Panc1 (cell line): ENCODE measurements around the gene WDR77. TPM values are rescaled to one million over a fixed set of nuclear protein-coding genes. Genes with fewer than 3 reads are reported as not detected.
A peak's percentile ranks its signal among the peaks of the same experiment; 100 is the strongest.

Source experiments
- ATAC-seq: fragments of 200-7000 bp; cut with Tn5 transposase; 2 replicates; pipeline ENCODE4 v1.9.1; 2020; ENCODE audit warnings: mild to moderate bottlenecking, moderate library complexity
- BruUV-seq: library from RNA; stranded (reverse); fragments of 400-500 nt; replicated peaks from 2 replicates; lab custom pipeline; 2021; lab: Mats Ljungman, UMichigan
- CTCF ChIA-PET: fragments of 300-600 bp; sonication (Branson Sonifier 250); formaldehyde crosslinking; loops from one replicate; lab custom pipeline; 2022; ENCODE audit warnings: antibody characterized with exemption; lab: Charles Lee
- POLR2A ChIA-PET: fragments of 300-600 bp; sonication (Branson Sonifier 250); formaldehyde crosslinking; loops from one replicate; lab custom pipeline; 2022; ENCODE audit warnings: antibody characterized with exemption; lab: Charles Lee
- DNase-seq: peaks from one replicate; pipeline ENCODE4 v3.0.0-alpha.2; 2010; ENCODE audit warnings: low read depth, low spot score
- H3K27ac ChIP-seq: 2 replicates; pipeline ENCODE4 v1.5.1; 2011; ENCODE audit warnings: mild to moderate bottlenecking, low read length, inconsistent platforms
- H3K27me3 ChIP-seq: fragments of 200-500 bp; sonication (Bioruptor generic); 2 replicates; pipeline ENCODE4 v1.6.0; 2014; ENCODE audit warnings: low read length, inconsistent platforms; ENCODE audit not compliant: control insufficient read depth, insufficient read depth
- H3K36me3 ChIP-seq: fragments of 200-500 bp; sonication (Bioruptor generic); 2 replicates; pipeline ENCODE4 v1.5.1; 2014; ENCODE audit warnings: inconsistent platforms, mild to moderate bottlenecking, low read length, moderate library complexity; ENCODE audit not compliant: control insufficient read depth, insufficient read depth
- H3K4me1 ChIP-seq: 2 replicates; pipeline ENCODE4 v1.5.1; 2011; ENCODE audit warnings: inconsistent platforms, mild to moderate bottlenecking, low read length, moderate library complexity; ENCODE audit not compliant: control insufficient read depth, insufficient read depth
- H3K4me3 ChIP-seq, 2 experiments: 2 replicates each; pipeline ENCODE4 v1.5.1; 2011 to 2012; ENCODE audit warnings: low read depth in 2 of 2, low read length in 2 of 2, mild to moderate bottlenecking in 2 of 2, inconsistent platforms in 1 of 2, moderate library complexity in 1 of 2
- H3K9me3 ChIP-seq: fragments of 200-500 bp; sonication (Bioruptor generic); 2 replicates; pipeline ENCODE4 v1.5.1; 2014; ENCODE audit warnings: low read depth, mild to moderate bottlenecking, inconsistent platforms, low read length, moderate library complexity; ENCODE audit not compliant: control insufficient read depth, insufficient read depth
- CTCF ChIP-seq: fragments of 450-650 bp; IDR thresholded peaks from 2 replicates; pipeline ENCODE4 v1.5.1; 2017; ENCODE audit warnings: mild to moderate bottlenecking
- POLR2AphosphoS5 ChIP-seq: IDR thresholded peaks from 2 replicates; pipeline ENCODE4 v1.6.1; 2012; ENCODE audit warnings: mild to moderate bottlenecking, low read depth, low read length, moderate library complexity
- REST ChIP-seq, 2 experiments: IDR thresholded peaks; 2 replicates each; pipeline ENCODE4 v1.6.1; 2011 to 2012; ENCODE audit warnings: low read depth in 2 of 2, control low read depth in 1 of 2, low read length in 1 of 2, mild to moderate bottlenecking in 1 of 2, moderate library complexity in 1 of 2; ENCODE audit not compliant: insufficient read depth in 1 of 2
- SIN3A ChIP-seq: IDR thresholded peaks from 2 replicates; pipeline ENCODE4 v1.6.1; 2012; ENCODE audit warnings: low read depth, mild to moderate bottlenecking, low read length, moderate library complexity, borderline replicate concordance; ENCODE audit not compliant: insufficient read depth
- TCF7L2 ChIP-seq: IDR thresholded peaks from 2 replicates; pipeline ENCODE4 v1.6.1; 2011; ENCODE audit warnings: mild to moderate bottlenecking, low read depth, low read length, inconsistent platforms
- in situ Hi-C: cut with HindIII; loops from 2 replicates; pipeline ENCODE4 v1.10.0; 2016; ENCODE audit warnings: low sequenced_read_pairs, low pct_unique_long_range_greater_than_20kb
- intact Hi-C: fragments of 100-400 bp; cut with micrococcal nuclease; formaldehyde crosslinking; loops from one replicate; pipeline ENCODE4 v1.10.0; 2022; ENCODE audit not compliant: unreplicated experiment
- total RNA-seq: library from RNA; stranded (reverse); gene quantifications from one replicate; pipeline ENCODE4 v1.2.1, GENCODE V29; 2021; ENCODE audit not compliant: unreplicated experiment

The WDR77 gene
- total RNA-seq, 1 experiment from 2014 or later: 49.9 TPM

DNA sequence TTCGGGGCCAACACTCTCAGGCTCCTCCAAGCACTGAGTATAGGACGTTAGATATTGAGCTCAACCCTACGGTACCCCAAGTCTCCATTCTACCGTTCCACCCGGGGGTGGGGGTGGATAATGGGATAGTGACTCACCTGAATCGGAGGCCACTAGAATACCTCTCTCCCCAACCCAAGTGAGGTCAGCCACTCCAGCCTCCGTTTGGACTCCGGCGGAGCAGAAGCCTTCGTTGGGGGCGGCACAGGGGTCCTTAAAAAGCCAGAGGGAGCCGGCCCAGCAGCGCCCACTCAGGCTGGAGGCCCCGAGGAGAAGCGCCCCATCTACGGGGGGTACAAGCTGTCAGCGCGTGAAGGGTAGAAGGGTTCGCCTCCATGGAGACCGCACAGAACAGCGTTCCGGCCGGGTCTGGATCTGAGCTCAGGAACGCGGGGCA lies 556 bp downstream of the WDR77 start:
- Histone ChIP-seq H3K27me3 (no peaks in the 10 kb centered on the region), H3K27ac (peak overlapping the region; percentile 94), H3K36me3 (peaks cover 34% of the 10 kb centered on the region), H3K4me3 (peak overlapping the region; percentile 94 to 97), H3K9me3 (no peaks in the 10 kb centered on the region), H3K4me1 (peaks cover 22% of the 10 kb centered on the region)
- no peak for TF ChIP-seq CTCF
- TF ChIP-seq REST (IDR thresholded peaks at IDR 0.05; ENCODE audit: insufficient read depth in 1 of 2, low read depth in 2 of 2, low read length in 1 of 2): no peak
- no peak for TF ChIP-seq SIN3A
- TF ChIP-seq POLR2AphosphoS5: no peak
- no peak for TF ChIP-seq TCF7L2
- POLR2A ChIA-PET: interaction anchor here (0.6 kb wide), 1 partner anchor 303 kb away, joined by 13 read pairs; no protein-coding TSS in a partner anchor
- DNase-seq (no peak), ATAC-seq (peak; percentile 11; the same call in 1 of the 2 replicates)
- no TSS peak for BruUV-seq
- CTCF ChIA-PET: no interaction called here
- in situ Hi-C loops: no loop called here
- intact Hi-C loops: no loop called here

- CTCF ChIA-PET: no interaction called here
- DNase-seq (no peak), ATAC-seq (no peak)
- in situ Hi-C loops (no loop called here), intact Hi-C loops (no loop called here)
- H3K9me3 ChIP-seq: no peaks in the 10 kb centered on the region
- peak overlapping the region; percentile 94 to 97 for H3K4me3 ChIP-seq
- POLR2A ChIA-PET: interaction anchor here (0.6 kb wide), 1 partner anchor 135 kb away, joined by 9 read pairs; no protein-coding TSS in a partner anchor
- H3K36me3 ChIP-seq: peaks cover 38% of the 10 kb centered on the region
- BruUV-seq: no TSS peak
- peak overlapping the region; percentile 94 for H3K27ac ChIP-seq
- TF ChIP-seq TCF7L2 (no peak), POLR2AphosphoS5 (no peak), CTCF (no peak), REST (IDR thresholded peaks at IDR 0.05; ENCODE audit: insufficient read depth in 1 of 2, low read depth in 2 of 2, low read length in 1 of 2) (no peak), SIN3A (no peak)
- no peaks in the 10 kb centered on the region for H3K27me3 ChIP-seq
- peaks cover 22% of the 10 kb centered on the region for H3K4me1 ChIP-seq
These were observed 1.8 kb downstream of the WDR77 start for GRCh38 chr1:111446967-111447892.
